CMK (cell line): ENCODE data around the gene CLEC20A.

ENCODE experiments used
- DNase-seq: peaks from one replicate; pipeline ENCODE4 v3.0.0-alpha.2; 2010; ENCODE audit warnings: low read depth

Gene CLEC20A

DNA sequence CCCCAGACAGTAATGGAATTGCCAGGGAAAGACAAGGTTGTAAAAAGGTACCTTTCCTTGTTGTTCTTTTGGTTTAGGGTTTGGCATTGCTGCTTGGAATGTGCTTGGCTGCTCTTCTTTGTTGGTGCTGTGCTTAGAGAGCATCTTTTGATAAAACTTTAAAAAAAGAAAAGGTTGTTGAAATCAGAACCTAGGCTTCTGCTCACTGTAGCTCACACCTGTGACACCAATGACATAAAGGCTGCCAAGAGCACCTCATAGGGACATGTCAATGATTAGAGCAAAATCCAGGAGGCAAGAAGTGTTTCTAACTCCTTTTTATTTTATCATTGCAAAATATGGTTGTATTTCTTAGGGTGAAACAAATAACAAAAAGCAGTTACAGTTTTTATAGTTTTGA is 28.9 kb downstream of the CLEC20A start:
- DNase-seq, result no peak

GRCh38 chr1:178465011-178465410 is 31.8 kb downstream of the CLEC20A start:
- DNase-seq, result no peak

DNA sequence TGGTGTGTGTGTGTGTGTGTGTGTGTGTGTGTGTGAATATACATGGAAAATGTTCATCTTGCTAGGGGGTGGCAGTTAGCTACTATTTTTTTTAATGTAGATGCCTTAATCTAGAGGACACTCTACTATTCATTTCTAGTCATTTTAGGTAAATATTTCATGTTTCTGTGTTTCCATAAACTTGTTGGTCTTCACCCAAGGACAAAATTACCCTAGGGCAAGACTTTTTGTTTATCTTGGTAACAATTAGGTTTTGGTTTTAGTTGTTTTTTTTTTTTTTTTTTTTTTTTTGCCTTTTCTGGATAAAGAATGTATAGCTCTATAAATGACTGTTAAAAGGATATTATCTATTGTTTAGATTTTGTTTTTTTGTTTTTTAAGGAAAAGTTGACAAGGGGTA is 32.2 kb downstream of the CLEC20A start:
- no peak for DNase-seq

DNA sequence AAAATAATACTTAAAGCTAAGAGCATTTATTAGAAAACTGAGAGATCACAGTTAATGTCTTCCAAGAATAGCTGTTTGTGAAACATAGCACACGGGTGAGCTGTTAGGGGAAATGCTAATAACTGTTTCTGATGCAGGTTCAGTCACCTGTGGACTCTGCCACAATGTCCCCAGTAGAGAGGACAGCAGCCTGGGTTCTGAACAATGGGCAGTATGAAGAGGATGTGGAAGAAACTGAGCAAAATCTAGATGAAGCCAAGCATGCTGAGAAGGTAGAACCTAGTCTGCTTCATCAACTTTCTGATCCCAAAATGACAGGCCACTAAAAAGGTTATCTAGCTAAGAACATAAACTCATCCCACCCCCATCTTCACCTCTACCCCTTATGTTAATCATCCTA is 32.6 kb downstream of the CLEC20A start:
- no peak for DNase-seq

GRCh38 chr1:178461701-178462100 is 35.1 kb downstream of the CLEC20A start:
- no peak for DNase-seq

DNA sequence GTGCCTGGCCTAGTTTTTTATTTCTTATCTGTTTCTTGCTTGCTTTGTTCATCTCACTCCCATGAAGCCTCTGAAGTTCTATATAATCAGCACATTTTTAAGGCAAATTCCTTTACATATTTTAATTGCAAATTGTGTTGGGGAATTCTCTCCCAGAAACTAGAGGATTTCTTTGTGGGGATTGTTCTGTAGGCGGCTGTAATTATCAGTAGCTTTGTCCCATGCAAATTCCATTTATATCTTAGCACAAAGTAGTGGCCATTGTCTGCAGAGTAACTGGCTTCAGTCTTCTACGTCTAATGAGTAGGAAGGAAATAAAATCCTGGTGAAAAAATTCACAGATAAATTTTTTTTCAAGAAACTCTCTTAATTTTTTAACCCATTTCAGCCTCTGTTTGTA is 35.7 kb downstream of the CLEC20A start:
- no peak for DNase-seq

DNA sequence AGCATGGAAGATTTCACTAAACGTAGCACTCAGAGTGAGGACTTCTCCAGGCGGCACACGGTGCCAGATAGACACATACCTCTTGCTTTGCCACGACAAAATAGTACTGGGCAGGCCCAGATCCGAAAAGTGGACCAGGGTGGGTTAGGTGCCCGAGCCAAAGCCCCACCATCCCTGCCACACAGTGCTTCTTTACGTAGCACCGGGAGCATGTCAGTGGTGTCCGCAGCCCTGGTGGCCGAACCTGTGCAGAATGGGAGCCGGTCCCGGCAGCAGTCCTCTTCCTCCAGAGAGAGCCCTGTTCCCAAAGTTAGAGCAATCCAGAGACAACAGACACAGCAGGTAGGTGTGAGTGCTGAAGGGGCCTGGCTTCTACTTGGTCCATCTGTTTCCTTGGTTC is 38.6 kb downstream of the CLEC20A start:
- DNase-seq, result no peak

GRCh38 chr1:178457651-178458050 is 39.1 kb downstream of the CLEC20A start:
- no peak for DNase-seq

DNA sequence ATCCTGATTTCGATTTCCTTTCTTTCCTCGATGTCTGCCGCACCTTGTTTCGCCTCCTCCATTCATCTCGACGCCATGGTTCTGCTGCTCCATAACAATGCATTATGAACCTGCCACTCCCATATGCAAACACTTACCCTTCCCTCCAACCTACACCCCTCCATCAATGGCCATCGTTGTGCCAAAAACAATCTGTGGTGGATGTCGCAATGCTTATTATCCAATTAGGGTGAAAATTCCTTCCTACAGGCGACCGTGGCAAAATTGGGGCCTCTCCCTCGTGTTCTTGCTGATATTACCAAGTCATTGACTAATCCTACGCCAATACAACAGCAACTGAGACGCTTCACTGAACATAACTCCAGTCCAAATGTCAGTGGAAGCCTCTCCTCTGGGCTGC is 40.3 kb downstream of the CLEC20A start:
- DNase-seq, result no peak

DNA sequence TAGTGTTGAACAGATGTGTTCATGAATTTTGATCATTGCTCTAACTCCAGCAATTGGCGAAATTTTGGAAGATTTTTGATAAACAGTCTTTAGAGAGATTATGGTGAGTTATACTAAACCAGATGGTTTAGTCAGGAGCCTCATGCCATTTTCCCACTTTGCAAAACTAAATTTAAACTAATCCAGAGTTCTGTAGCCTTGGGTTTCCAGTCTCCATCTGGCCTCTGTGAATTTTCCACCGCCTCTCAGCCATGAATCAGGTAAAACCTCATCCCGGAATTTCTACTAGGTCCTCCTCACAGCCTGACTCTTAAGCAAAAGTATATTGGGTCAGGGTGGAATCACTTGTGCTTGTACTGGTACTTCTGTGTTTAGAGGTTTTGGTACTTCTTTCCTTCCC is 44.8 kb downstream of the CLEC20A start:
- no peak for DNase-seq

DNA sequence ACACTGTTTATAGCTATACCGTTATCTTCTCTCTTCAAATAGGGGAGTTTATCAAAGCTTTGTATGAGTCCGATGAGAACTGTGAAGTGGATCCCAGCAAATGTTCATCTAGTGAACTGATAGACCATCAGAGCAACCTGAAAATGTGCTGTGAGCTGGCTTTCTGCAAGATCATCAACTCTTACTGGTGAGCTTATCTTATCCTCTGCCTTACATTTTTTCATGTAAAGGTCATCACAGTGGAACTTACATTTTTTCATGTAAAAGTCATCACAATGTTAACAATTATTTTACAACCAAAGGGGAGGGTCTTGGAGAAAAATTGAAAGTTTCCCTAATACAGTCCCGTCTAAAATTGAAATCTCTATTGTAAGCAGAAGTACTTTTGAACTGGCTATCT is 45.2 kb downstream of the CLEC20A start:
- DNase-seq, result no peak

DNA sequence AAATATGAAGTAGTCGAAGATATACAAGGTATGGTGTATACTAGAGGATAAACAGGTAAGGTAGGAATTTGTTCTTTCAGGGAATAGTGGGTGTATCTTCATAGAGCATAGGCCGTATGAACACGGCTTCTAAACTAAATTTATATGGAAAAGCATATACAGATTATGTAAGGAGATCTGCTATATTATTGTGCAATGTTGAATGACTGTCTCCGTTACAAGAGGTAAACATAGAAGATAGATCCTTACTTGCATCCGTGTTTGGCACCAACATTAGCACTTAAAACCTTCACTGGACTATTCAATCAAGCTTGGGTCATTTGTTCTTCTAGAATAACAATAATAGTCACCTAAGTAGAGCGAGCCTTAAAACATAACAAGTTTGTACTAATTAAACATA is 45.9 kb downstream of the CLEC20A start:
- no peak for DNase-seq

DNA sequence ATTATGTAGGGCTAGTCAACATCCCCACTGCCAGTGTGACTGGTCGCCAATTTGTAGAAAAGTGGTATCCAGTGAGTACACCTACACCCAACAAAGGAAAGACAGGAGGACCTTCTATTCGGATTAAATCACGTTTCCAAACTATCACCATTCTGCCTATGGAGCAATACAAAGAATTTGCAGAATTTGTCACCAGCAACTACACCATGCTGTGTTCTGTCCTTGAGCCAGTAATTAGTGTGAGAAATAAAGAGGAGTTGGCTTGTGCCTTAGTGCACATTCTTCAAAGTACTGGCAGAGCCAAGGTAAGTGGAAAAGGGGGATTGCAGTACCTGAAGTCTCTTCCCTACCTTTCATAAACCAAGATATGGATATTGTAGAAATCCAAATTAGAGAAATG is 53.8 kb downstream of the CLEC20A start:
- DNase-seq, result no peak

GRCh38 chr1:178438432-178438831 is 58.3 kb downstream of the CLEC20A start:
- no peak for DNase-seq

DNA sequence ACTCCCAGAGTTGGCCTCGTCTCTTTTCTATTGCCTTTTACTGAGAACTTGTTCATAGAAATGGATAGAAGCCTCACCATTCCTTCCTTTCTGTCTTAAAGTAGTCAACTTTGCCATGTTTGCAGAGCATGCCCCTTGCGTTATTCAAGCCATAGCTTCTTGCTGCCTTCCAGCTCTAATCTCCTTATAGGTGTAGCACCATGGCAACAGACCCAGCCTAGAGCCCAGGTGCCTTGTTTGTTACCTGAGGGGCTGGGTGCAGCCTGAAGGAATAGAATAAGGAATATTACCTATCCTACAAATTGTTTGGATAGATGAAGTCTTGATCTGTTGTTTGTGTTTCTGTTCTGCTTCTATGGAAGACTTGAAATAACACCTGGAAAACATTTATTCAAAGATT is 59.9 kb downstream of the CLEC20A start:
- DNase-seq, result no peak

- DNase-seq, result no peak
Measured at GRCh38 chr1:178434899-178435435, 61.8 kb downstream of the CLEC20A start.

GRCh38 chr1:178434360-178434759 is 62.4 kb downstream of the CLEC20A start:
- DNase-seq, result no peak
